Fibroblast of lung (primary cell): ENCODE measurements around the gene MAP4K2.

Source experiments
- CTCF ChIP-seq, 2 donors: IDR thresholded peaks in 1 of 2; conservative IDR thresholded peaks in 1 of 2; 1 replicate in 1 of 2; 2 replicates in 1 of 2; pipeline ENCODE4 v1.5.1; 2011 to 2012; ENCODE audit warnings: low read length in 2 of 2, control low read depth in 1 of 2, inconsistent platforms in 1 of 2, low read depth in 1 of 2, mild to moderate bottlenecking in 1 of 2
- EZH2 ChIP-seq: IDR thresholded peaks from 2 replicates; pipeline ENCODE4 v1.5.1; 2012; ENCODE audit warnings: low read length, control low read depth, mild to moderate bottlenecking; ENCODE audit errors: missing control alignments

- TF ChIP-seq CTCF (conservative IDR thresholded peaks at IDR 0.05 in 1 of 2, IDR thresholded peaks at IDR 0.05 in 1 of 2; ENCODE audit: low read depth in 1 of 2, low read length in 2 of 2) (no peak), EZH2 (no peak)
These were observed 61.5 kb downstream of the MAP4K2 start for GRCh38 chr11:64741375-64742086.
